ENCODE results near the gene AASS. TPM values are rescaled to one million over a fixed set of nuclear protein-coding genes. Genes with fewer than 3 reads are reported as not detected.

Gene AASS
- total RNA-seq, 2 donors from 2014 or later: 21.6 to 24.1 TPM

DNA sequence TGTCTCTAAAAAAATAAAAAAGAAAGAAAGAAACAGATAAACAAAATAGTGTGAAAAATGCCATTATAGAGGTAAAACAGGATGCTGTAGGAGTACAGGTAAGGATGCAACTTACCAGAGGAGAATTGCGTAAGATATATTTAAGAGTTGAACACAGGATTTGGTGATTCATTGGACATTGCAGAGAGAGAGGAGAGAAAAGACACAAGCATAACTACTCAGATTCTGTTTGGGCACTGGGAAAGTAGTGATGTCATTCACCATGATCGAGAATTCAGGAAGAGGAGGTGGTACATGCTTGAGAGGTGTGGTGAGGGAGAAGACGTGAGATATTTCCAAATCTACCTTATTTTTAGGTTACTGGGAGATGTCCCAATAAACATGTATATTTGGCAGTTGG is 97.6 kb downstream of the AASS start:
- H3K9me3 ChIP-seq: no peaks in the 10 kb centered on the region
- TF ChIP-seq POLR2A (IDR thresholded peaks at IDR 0.05) (no peak), POLR2AphosphoS5 (IDR thresholded peaks at IDR 0.05) (no peak)
- TF ChIP-seq, protein P1, sequence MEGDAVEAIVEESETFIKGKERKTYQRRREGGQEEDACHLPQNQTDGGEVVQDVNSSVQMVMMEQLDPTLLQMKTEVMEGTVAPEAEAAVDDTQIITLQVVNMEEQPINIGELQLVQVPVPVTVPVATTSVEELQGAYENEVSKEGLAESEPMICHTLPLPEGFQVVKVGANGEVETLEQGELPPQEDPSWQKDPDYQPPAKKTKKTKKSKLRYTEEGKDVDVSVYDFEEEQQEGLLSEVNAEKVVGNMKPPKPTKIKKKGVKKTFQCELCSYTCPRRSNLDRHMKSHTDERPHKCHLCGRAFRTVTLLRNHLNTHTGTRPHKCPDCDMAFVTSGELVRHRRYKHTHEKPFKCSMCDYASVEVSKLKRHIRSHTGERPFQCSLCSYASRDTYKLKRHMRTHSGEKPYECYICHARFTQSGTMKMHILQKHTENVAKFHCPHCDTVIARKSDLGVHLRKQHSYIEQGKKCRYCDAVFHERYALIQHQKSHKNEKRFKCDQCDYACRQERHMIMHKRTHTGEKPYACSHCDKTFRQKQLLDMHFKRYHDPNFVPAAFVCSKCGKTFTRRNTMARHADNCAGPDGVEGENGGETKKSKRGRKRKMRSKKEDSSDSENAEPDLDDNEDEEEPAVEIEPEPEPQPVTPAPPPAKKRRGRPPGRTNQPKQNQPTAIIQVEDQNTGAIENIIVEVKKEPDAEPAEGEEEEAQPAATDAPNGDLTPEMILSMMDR (IDR thresholded peaks at IDR 0.05): no peak
- intact Hi-C loops (cut with DNase I): no loop called here
- H3K4me1 ChIP-seq (replicated peaks): no peaks in the 10 kb centered on the region
- no peak overlapping the region for H3K27ac ChIP-seq
- H3K36me3 ChIP-seq: no peaks in the 10 kb centered on the region
- WGBS: 91% methylated on average over 3 of the region's 3 CpGs
- no peaks in the 10 kb centered on the region for H3K27me3 ChIP-seq (replicated peaks; ENCODE audit: insufficient read depth)
- H3K4me3 ChIP-seq: no peak overlapping the region
- no peak for DNase-seq (ENCODE audit: low spot score)

DNA sequence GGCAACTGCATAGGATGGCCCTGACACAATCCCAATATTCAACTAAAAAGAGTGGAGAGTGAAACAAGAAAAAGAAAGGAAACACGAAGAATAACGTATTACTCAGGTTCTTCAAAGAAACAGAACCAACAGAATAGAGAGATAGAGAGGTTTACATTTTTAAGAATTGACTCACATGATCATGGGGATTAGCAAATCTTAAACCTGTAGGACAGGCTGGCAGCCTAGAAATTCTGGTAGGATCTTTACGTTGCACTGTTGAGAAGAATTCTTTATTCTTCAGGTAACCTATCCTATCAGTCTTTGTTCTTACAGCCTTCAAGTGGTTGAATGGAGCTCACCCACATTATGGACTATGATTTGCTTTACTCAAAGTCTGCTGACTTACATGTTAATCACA is 103.9 kb downstream of the AASS start:
- intact Hi-C loops (cut with DNase I): no loop called here
- DNase-seq (ENCODE audit: low spot score): no peak
- no peak overlapping the region for H3K27ac ChIP-seq
- H3K4me3 ChIP-seq: no peak overlapping the region
- no peaks in the 10 kb centered on the region for H3K27me3 ChIP-seq (replicated peaks; ENCODE audit: insufficient read depth)
- no peaks in the 10 kb centered on the region for H3K4me1 ChIP-seq (replicated peaks)
- no peaks in the 10 kb centered on the region for H3K36me3 ChIP-seq
- H3K9me3 ChIP-seq: no peaks in the 10 kb centered on the region
- WGBS: 80% methylated on average over 3 of the region's 3 CpGs
- TF ChIP-seq POLR2AphosphoS5 (IDR thresholded peaks at IDR 0.05): no peak
- no peak for TF ChIP-seq POLR2A (IDR thresholded peaks at IDR 0.05)
- TF ChIP-seq, protein P1 (IDR thresholded peaks at IDR 0.05): no peak

DNA sequence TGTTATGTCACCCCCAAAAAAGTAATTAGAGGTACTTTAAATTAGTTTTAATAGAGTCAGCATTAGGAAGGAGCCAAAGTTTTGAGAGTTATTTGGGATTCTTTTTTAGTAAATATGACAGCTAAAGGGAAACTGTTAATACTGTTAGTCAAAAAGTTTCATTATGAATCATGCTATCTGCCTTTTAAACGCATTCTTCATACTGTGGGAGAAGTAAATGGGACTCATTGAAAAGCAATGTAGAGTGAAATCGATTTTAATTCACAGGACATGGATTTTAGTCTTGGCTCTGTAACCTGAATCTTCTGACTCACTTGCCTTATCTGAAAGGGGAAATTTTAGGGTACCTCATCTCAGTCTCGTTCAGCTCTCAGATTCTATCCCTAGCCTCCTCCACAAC is 105.1 kb downstream of the AASS start:
- intact Hi-C loops (cut with DNase I): no loop called here
- H3K9me3 ChIP-seq: no peaks in the 10 kb centered on the region
- H3K36me3 ChIP-seq: no peaks in the 10 kb centered on the region
- H3K4me1 ChIP-seq (replicated peaks): no peaks in the 10 kb centered on the region
- DNase-seq (ENCODE audit: low spot score): no peak
- H3K27ac ChIP-seq: no peak overlapping the region
- TF ChIP-seq, protein P1 (IDR thresholded peaks at IDR 0.05): no peak
- TF ChIP-seq POLR2A (IDR thresholded peaks at IDR 0.05) (no peak), POLR2AphosphoS5 (IDR thresholded peaks at IDR 0.05) (no peak)
- no peak overlapping the region for H3K4me3 ChIP-seq
- WGBS: 89% methylated on average over 3 of the region's 3 CpGs
- no peaks in the 10 kb centered on the region for H3K27me3 ChIP-seq (replicated peaks; ENCODE audit: insufficient read depth)

DNA sequence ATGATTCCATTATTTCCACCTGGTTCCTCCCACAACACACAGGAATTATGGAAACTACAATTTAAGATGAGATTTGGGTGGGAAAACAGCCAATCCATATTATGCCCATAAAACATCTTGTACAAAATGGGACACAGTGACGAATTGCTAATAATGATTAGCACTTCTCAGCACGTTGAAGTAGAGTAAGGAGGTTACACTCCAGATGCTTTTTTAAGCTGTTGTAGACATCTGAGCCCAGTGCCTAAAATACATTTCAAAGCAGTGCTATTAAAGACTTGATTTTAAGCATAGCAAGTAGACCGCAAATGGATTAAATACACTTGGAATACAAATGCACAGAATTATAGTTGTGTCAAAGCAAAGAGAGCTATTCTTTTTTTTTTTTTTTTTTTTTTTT is 105.9 kb downstream of the AASS start:
- TF ChIP-seq POLR2AphosphoS5 (IDR thresholded peaks at IDR 0.05) (no peak), POLR2A (IDR thresholded peaks at IDR 0.05) (no peak)
- TF ChIP-seq, protein P1 (IDR thresholded peaks at IDR 0.05): no peak
- H3K9me3 ChIP-seq: no peaks in the 10 kb centered on the region
- no peak for DNase-seq (ENCODE audit: low spot score)
- intact Hi-C loops (cut with DNase I): no loop called here
- H3K27ac ChIP-seq: no peak overlapping the region
- H3K4me3 ChIP-seq: no peak overlapping the region
- no peaks in the 10 kb centered on the region for H3K27me3 ChIP-seq (replicated peaks; ENCODE audit: insufficient read depth)
- WGBS: 84% methylated on average over 3 of the region's 3 CpGs
- H3K4me1 ChIP-seq (replicated peaks): no peaks in the 10 kb centered on the region
- no peaks in the 10 kb centered on the region for H3K36me3 ChIP-seq

DNA sequence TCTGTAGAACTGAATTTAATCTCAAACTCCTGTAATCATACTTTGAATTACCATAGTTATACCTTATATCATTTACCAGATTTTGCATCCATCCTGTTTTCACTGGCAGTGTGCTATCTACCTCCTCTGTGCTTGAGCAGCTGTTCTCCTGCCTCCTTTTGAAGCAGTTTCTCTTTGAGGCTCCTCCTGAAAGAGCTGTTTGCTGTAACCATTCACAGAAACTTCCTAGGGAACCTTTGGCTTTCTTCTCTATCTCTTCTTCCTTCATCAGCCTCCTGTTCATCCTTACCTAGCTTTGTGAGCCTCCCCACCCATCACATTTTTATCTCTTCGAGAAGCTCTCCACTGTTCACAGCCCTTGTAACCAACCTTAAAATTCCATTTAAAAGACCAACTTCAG is 108.2 kb downstream of the AASS start:
- intact Hi-C loops (cut with DNase I): no loop called here
- WGBS: 97% methylated on average over 1 of the region's 1 CpG

More for the DNA sequence above, 108.2 kb downstream of the AASS start:
- DNase-seq (ENCODE audit: low spot score): no peak
- Histone ChIP-seq H3K9me3 (no peaks in the 10 kb centered on the region), H3K4me1 (replicated peaks) (no peaks in the 10 kb centered on the region), H3K4me3 (no peak overlapping the region), H3K27me3 (replicated peaks; ENCODE audit: insufficient read depth) (no peaks in the 10 kb centered on the region), H3K36me3 (no peaks in the 10 kb centered on the region), H3K27ac (no peak overlapping the region)
- TF ChIP-seq POLR2A (IDR thresholded peaks at IDR 0.05): no peak
- TF ChIP-seq POLR2AphosphoS5 (IDR thresholded peaks at IDR 0.05): no peak
- TF ChIP-seq, protein P1 (IDR thresholded peaks at IDR 0.05): no peak

Measured in prostate gland (tissue), 2 donors.